Caco-2 (cell line): Measurements from ENCODE around the gene RASGRF1. TPM values are rescaled to one million over a fixed set of nuclear protein-coding genes. Genes with fewer than 3 reads are reported as not detected.
A peak's percentile ranks its signal among the peaks of the same experiment; 100 is the strongest.

Experiments used
- BruUV-seq: library from RNA; stranded (reverse); fragments of 400-500 nt; replicated peaks from 2 replicates; lab custom pipeline; 2021; lab: Mats Ljungman, UMichigan
- CTCF ChIA-PET: fragments of 300-600 bp; sonication (Branson Sonifier 250); formaldehyde crosslinking; loops from one replicate; lab custom pipeline; 2022; ENCODE audit warnings: antibody characterized with exemption; lab: Charles Lee
- POLR2A ChIA-PET: fragments of 300-600 bp; sonication (Branson Sonifier 250); formaldehyde crosslinking; loops from one replicate; lab custom pipeline; 2022; ENCODE audit warnings: antibody characterized with exemption; lab: Charles Lee
- DNase-seq, 2 experiments: peaks; one replicate each; pipeline versions ENCODE4 v3.0.0 to v3.0.0-alpha.2; 2020 to 2022
- H3K27me3 ChIP-seq: replicated peaks from 2 replicates; pipeline ENCODE4 v1.6.0; 2011; ENCODE audit warnings: low read length; ENCODE audit not compliant: control insufficient read depth, insufficient read depth
- H3K36me3 ChIP-seq: 2 replicates; pipeline ENCODE4 v1.5.1; 2011; ENCODE audit warnings: low read length; ENCODE audit not compliant: control insufficient read depth, insufficient read depth
- H3K4me1 ChIP-seq: fragments of 250-450 bp; sonication (Bioruptor Pico); 2 replicates; pipeline ENCODE4 v1.5.1; 2020; ENCODE audit warnings: mild to moderate bottlenecking
- H3K4me3 ChIP-seq: 2 replicates; pipeline ENCODE4 v1.5.1; 2011; ENCODE audit warnings: low read depth, mild to moderate bottlenecking, control low read depth, low read length
- H3K9me3 ChIP-seq: fragments of 250-450 bp; sonication (Bioruptor Pico); 2 replicates; pipeline ENCODE4 v1.5.1; 2020; ENCODE audit warnings: mild to moderate bottlenecking, moderate library complexity
- H3K27ac Mint-ChIP-seq: one replicate; pipeline ENCODE4 v1.8.0; 2022; ENCODE audit warnings: mixed read lengths; ENCODE audit not compliant: unreplicated experiment
- H3K27me3 Mint-ChIP-seq: one replicate; pipeline ENCODE4 v1.8.0; 2022; ENCODE audit warnings: mixed read lengths; ENCODE audit not compliant: insufficient read depth, unreplicated experiment
- H3K36me3 Mint-ChIP-seq: one replicate; pipeline ENCODE4 v1.8.0; 2022; ENCODE audit warnings: mild to moderate bottlenecking, mixed read lengths; ENCODE audit not compliant: insufficient read depth, unreplicated experiment
- H3K4me1 Mint-ChIP-seq: one replicate; pipeline ENCODE4 v1.8.0; 2022; ENCODE audit warnings: low read depth, mixed read lengths; ENCODE audit not compliant: unreplicated experiment
- H3K4me3 Mint-ChIP-seq: one replicate; pipeline ENCODE4 v1.8.0; 2022; ENCODE audit warnings: mild to moderate bottlenecking, moderate library complexity, mixed read lengths; ENCODE audit not compliant: unreplicated experiment
- H3K9me3 Mint-ChIP-seq: one replicate; pipeline ENCODE4 v1.8.0; 2022; ENCODE audit warnings: mixed read lengths; ENCODE audit not compliant: unreplicated experiment
- intact Hi-C: fragments of 100-400 bp; cut with micrococcal nuclease; formaldehyde crosslinking; loops from one replicate; pipeline ENCODE4 v1.10.0; 2022; ENCODE audit not compliant: unreplicated experiment
- total RNA-seq: library from RNA; stranded (reverse); gene quantifications from 2 replicates; pipeline ENCODE4 v1.2.3, GENCODE V29; 2022
- TF ChIP-seq, protein P1 (sequence below), 2 experiments: fragments of 200-600 bp in 1 of 2; IDR thresholded peaks; 1 replicate in 1 of 2; 2 replicates in 1 of 2; pipeline versions ENCODE4 v1.5.1 to v1.8.0; 2011 to 2022; ENCODE audit warnings: antibody characterized with exemption in 1 of 2, control low read depth in 1 of 2, inconsistent platforms in 1 of 2, low read depth in 1 of 2, low read length in 1 of 2, mild to moderate bottlenecking in 1 of 2, moderate library complexity in 1 of 2; ENCODE audit not compliant: insufficient read depth in 1 of 2, severe bottlenecking in 1 of 2, unreplicated experiment in 1 of 2

RASGRF1 gene
- total RNA-seq, 1 experiment from 2014 or later, result 0.57 TPM

DNA sequence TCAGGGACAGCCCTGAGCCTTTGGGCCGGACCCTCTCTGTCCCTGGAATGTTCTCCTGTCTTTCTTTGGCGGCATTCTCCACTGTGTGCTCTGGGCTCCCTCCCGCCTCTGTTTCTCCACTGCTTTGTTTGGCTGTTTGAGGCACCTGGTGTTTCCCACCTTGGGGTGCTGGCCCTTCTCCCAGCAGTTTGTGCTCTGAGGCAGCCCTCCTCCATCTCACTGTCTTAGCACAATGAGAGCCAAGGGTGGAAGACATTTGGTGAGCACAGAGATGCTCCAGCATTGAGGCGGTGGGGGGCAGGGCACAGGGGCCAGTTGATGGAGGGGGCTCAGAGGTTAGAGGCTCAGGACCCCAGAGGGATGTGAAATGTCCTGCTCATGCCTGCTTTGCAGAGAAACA, 54.3 kb downstream of the RASGRF1 start:
- Histone ChIP-seq H3K27me3 (no peaks in the 10 kb centered on the region), H3K9me3 (no peaks in the 10 kb centered on the region), H3K4me3 (no peak overlapping the region), H3K36me3 (no peaks in the 10 kb centered on the region), H3K4me1 (no peaks in the 10 kb centered on the region)
- H3K4me3 Mint-ChIP-seq, result no peak overlapping the region
- TF ChIP-seq, protein P1, sequence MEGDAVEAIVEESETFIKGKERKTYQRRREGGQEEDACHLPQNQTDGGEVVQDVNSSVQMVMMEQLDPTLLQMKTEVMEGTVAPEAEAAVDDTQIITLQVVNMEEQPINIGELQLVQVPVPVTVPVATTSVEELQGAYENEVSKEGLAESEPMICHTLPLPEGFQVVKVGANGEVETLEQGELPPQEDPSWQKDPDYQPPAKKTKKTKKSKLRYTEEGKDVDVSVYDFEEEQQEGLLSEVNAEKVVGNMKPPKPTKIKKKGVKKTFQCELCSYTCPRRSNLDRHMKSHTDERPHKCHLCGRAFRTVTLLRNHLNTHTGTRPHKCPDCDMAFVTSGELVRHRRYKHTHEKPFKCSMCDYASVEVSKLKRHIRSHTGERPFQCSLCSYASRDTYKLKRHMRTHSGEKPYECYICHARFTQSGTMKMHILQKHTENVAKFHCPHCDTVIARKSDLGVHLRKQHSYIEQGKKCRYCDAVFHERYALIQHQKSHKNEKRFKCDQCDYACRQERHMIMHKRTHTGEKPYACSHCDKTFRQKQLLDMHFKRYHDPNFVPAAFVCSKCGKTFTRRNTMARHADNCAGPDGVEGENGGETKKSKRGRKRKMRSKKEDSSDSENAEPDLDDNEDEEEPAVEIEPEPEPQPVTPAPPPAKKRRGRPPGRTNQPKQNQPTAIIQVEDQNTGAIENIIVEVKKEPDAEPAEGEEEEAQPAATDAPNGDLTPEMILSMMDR (IDR thresholded peaks at IDR 0.05; ENCODE audit: insufficient read depth in 1 of 2, low read depth in 1 of 2, low read length in 1 of 2, severe bottlenecking in 1 of 2, unreplicated experiment in 1 of 2), result no peak
- peaks cover 5% of the 10 kb centered on the region for H3K27me3 Mint-ChIP-seq
- intact Hi-C loops, result no loop called here
- ChIA-PET POLR2A (no interaction called here), CTCF (no interaction called here)
- H3K27ac Mint-ChIP-seq, result peak overlapping the region; percentile 43
- H3K36me3 Mint-ChIP-seq, result no peaks in the 10 kb centered on the region
- H3K9me3 Mint-ChIP-seq, result peaks cover 9% of the 10 kb centered on the region
- BruUV-seq, result no TSS peak
- H3K4me1 Mint-ChIP-seq, result peaks cover 7% of the 10 kb centered on the region
- no peak for DNase-seq

DNA sequence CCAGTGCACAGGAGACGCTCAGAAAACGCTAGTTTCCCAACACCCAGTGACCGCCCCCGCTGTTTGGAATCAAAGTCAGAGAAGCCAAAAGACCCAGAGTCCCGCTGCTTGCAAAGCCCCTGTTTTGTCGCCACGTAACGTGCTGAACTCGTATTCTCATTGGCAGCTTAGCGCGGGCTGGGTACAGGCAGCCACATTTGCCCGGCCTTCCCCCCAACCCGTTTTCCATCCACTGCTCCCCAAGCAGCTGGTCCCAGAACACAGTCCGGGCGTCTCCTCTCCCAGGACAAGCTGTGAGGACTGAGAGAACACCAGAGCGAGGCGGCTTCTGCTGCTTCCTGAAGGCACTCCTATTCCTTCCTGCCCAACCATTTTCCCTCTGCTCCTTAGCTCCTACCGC, 54.8 kb downstream of the RASGRF1 start:
- intact Hi-C loops, result no loop called here
- Histone ChIP-seq H3K36me3 (no peaks in the 10 kb centered on the region), H3K4me3 (no peak overlapping the region), H3K27me3 (no peaks in the 10 kb centered on the region), H3K9me3 (no peaks in the 10 kb centered on the region), H3K4me1 (no peaks in the 10 kb centered on the region)
- TF ChIP-seq, protein P1 (IDR thresholded peaks at IDR 0.05; ENCODE audit: insufficient read depth in 1 of 2, low read depth in 1 of 2, low read length in 1 of 2, severe bottlenecking in 1 of 2, unreplicated experiment in 1 of 2), result no peak
- POLR2A ChIA-PET, result no interaction called here
- CTCF ChIA-PET, result no interaction called here
- no peak for DNase-seq
- H3K27me3 Mint-ChIP-seq, result peaks cover 5% of the 10 kb centered on the region
- peak overlapping the region; percentile 43 for H3K27ac Mint-ChIP-seq
- no peak overlapping the region for H3K4me3 Mint-ChIP-seq
- peaks cover 7% of the 10 kb centered on the region for H3K4me1 Mint-ChIP-seq
- BruUV-seq, result no TSS peak
- H3K36me3 Mint-ChIP-seq, result no peaks in the 10 kb centered on the region
- peaks cover 9% of the 10 kb centered on the region for H3K9me3 Mint-ChIP-seq

DNA sequence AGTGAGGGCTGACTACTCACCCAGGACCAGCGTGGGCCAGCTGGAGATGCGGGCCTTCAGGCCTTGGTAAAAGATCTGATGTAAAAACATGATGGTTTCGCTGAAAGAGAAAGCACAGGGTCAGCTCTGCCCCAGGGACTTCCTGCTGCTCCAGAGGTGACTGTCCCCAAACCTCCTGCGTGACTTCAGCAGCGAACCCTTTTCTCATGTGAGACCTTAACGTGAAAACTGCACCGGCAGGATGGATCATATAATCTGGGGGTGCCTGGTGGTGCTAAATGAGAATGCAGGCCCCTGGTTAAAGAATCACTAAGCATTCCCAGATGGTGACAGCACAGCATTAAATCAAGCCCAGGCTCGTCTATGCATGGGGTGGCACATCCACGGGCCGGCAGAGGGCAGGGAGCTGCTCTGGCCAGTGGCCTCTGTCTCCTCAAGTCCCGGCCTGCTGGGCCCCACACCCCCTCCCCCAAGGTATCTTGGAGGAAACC, 55.4 kb downstream of the RASGRF1 start:
- H3K4me1 ChIP-seq, result no peaks in the 10 kb centered on the region
- Mint-ChIP-seq H3K4me1 (peaks cover 7% of the 10 kb centered on the region), H3K27ac (no peak overlapping the region), H3K36me3 (no peaks in the 10 kb centered on the region), H3K27me3 (peaks cover 5% of the 10 kb centered on the region), H3K9me3 (peaks cover 9% of the 10 kb centered on the region), H3K4me3 (no peak overlapping the region)
- H3K27me3 ChIP-seq, result no peaks in the 10 kb centered on the region
- H3K4me3 ChIP-seq, result no peak overlapping the region
- no TSS peak for BruUV-seq
- no peak for DNase-seq
- POLR2A ChIA-PET, result no interaction called here
- CTCF ChIA-PET, result no interaction called here
- no peaks in the 10 kb centered on the region for H3K9me3 ChIP-seq
- no peaks in the 10 kb centered on the region for H3K36me3 ChIP-seq
- intact Hi-C loops, result no loop called here
- TF ChIP-seq, protein P1 (IDR thresholded peaks at IDR 0.05; ENCODE audit: insufficient read depth in 1 of 2, low read depth in 1 of 2, low read length in 1 of 2, severe bottlenecking in 1 of 2, unreplicated experiment in 1 of 2), result peak in 1 of 2 experiments; percentile 13
